Tibial nerve (tissue), 4 donors: ENCODE data around the gene SEMA6A. TPM values are rescaled to one million over a fixed set of nuclear protein-coding genes. Genes with fewer than 3 reads are reported as not detected.
"Not testable (repeated sequence)": the region's sequence is repeated elsewhere in the genome, so short reads cannot be mapped to it uniquely, and the experiment has no call there.

Experiments used
- DNase-seq, 2 donors: peaks; one replicate each; pipeline ENCODE4 v3.0.0-alpha.2; 2019; ENCODE audit warnings: low spot score in 2 of 2
- H3K27ac ChIP-seq, 4 donors: fragments of 200-600 bp; sonication (generic) in 3 of 4; one replicate each; pipeline ENCODE4 v1.5.1; 2017 to 2019; ENCODE audit warnings: mild to moderate bottlenecking in 1 of 4
- H3K27me3 ChIP-seq, 2 donors: fragments of 200-600 bp; sonication (generic) in 1 of 2; one replicate each; pipeline versions ENCODE4 v1.5.1 to v1.6.0; 2017 to 2019
- H3K36me3 ChIP-seq, 3 donors: fragments of 200-600 bp; sonication (generic); one replicate each; pipeline ENCODE4 v1.5.1; 2018 to 2019
- H3K4me1 ChIP-seq, 4 donors: fragments of 200-600 bp; sonication (generic) in 3 of 4; one replicate each; pipeline ENCODE4 v1.5.1; 2017 to 2019
- H3K4me3 ChIP-seq, 4 donors: fragments of 200-600 bp; sonication (generic) in 3 of 4; one replicate each; pipeline ENCODE4 v1.5.1; 2017 to 2019; ENCODE audit warnings: mild to moderate bottlenecking in 1 of 4, moderate library complexity in 1 of 4
- H3K9me3 ChIP-seq, 4 donors: fragments of 200-600 bp; sonication (generic) in 3 of 4; one replicate each; pipeline ENCODE4 v1.5.1; 2017 to 2019
- EP300 ChIP-seq, 2 donors: sonication (generic); formaldehyde crosslinking; IDR thresholded peaks; one replicate each; pipeline ENCODE4 v1.6.1; 2017; ENCODE audit warnings: antibody characterized with exemption in 2 of 2, mild to moderate bottlenecking in 1 of 2
- POLR2A ChIP-seq, 2 donors: fragments of 450-650 bp; IDR thresholded peaks; one replicate each; pipeline ENCODE4 v1.6.1; 2017; ENCODE audit warnings: antibody characterized with exemption in 2 of 2, mild to moderate bottlenecking in 2 of 2, moderate library complexity in 2 of 2
- WGBS, 2 donors: methylation state at CpG; one replicate each; pipeline ENCODE4 v1.1.5; 2018; 5-methylcytosine and 5-hydroxymethylcytosine counted together
- total RNA-seq, 4 donors: library from RNA; depleted of rRNA; stranded (reverse); fragments of >200 nt; gene quantifications; one replicate each; pipeline ENCODE4 v1.1.0, GENCODE V29; 2016
- TF ChIP-seq, protein P1 (sequence below), 5 experiments: fragments of 200-600 bp in 3 of 5; fragments of 450-650 bp in 2 of 5; sonication (generic) in 3 of 5; IDR thresholded peaks; one replicate each; pipeline ENCODE4 v1.5.1; 2016 to 2019; ENCODE audit warnings: antibody characterized with exemption in 5 of 5, mild to moderate bottlenecking in 3 of 5, moderate library complexity in 2 of 5

The SEMA6A gene
- total RNA-seq, 4 donors from 2014 or later: 13.6 to 25.1 (median 21.4) TPM

DNA sequence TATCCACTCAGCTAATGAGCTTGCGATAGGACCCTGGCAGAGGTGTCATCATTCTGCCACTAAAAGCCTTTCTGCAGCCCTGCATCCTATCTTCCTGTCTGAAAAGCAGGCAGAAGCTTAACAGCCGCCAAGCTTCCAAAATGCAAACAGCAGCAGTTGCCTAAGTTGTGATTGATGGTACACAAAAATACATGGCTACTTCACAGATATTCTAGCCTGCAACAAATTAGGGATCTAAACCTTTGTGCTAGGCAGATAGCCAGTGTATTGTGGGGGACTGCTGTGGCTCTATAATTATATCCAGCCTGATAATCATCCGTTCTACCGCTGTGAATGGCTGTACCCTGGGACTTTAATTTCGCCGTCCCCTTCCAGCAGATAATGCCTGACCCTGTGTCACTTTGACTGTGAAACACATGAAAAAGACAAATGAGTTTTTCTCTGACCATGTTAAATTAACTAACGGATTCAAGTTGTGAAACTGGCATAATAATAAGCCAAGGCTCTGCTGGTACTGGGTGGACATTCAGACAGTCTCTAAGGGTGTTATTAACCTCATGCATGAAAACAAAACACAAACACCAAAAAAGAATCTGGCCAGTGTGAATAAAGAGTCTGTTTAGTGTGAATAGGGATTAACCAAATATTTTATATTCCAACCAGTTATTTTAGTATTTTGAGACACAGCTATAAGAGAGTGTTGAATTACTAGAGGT is 45.9 kb downstream of the SEMA6A start:
- H3K4me1 ChIP-seq: peaks cover 0 to 14% (median 2%) of the 10 kb centered on the region in 4 donors

DNA sequence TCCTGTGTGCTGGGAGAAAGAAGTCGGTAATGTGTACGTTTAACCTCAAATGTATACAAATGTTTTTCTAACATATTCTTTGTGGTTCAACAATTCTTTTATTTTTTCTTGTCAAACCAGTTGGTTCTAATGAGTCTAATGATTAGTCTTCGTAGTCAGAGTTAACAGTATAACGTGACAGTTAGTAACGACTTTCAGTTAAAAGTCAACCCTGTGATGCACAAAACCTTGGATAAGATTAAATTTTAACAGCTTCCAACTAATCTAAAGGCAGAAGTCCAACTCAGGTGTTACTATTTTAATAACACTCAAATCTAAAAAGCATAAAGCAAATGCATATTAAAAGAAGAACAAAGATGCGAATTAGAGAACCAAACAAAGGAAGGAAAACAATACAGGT is 47.0 kb downstream of the SEMA6A start:
- Histone ChIP-seq H3K4me3 (no peak overlapping the region), H3K9me3 (no peaks in the 10 kb centered on the region), H3K27ac (no peak overlapping the region), H3K36me3 (no peaks in the 10 kb centered on the region), H3K27me3 (no peaks in the 10 kb centered on the region), H3K4me1 (peaks cover 0 to 14% (median 2%) of the 10 kb centered on the region in 4 donors)
- whole genome bisulfite sequencing, 2 donors: 85 to 88% methylated on average over 6 of the region's 6 CpGs
- no peak for TF ChIP-seq EP300 (IDR thresholded peaks at IDR 0.05)
- DNase-seq: no peak

More for the DNA sequence above, 45.9 kb downstream of the SEMA6A start:
- H3K4me3 ChIP-seq: no peak overlapping the region
- no peak for DNase-seq
- no peaks in the 10 kb centered on the region for H3K27me3 ChIP-seq
- 51 to 55% methylated on average over 7 of the region's 7 CpGs for WGBS, 2 donors
- TF ChIP-seq, protein P1, sequence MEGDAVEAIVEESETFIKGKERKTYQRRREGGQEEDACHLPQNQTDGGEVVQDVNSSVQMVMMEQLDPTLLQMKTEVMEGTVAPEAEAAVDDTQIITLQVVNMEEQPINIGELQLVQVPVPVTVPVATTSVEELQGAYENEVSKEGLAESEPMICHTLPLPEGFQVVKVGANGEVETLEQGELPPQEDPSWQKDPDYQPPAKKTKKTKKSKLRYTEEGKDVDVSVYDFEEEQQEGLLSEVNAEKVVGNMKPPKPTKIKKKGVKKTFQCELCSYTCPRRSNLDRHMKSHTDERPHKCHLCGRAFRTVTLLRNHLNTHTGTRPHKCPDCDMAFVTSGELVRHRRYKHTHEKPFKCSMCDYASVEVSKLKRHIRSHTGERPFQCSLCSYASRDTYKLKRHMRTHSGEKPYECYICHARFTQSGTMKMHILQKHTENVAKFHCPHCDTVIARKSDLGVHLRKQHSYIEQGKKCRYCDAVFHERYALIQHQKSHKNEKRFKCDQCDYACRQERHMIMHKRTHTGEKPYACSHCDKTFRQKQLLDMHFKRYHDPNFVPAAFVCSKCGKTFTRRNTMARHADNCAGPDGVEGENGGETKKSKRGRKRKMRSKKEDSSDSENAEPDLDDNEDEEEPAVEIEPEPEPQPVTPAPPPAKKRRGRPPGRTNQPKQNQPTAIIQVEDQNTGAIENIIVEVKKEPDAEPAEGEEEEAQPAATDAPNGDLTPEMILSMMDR (IDR thresholded peaks at IDR 0.05): no peak
- no peak for TF ChIP-seq EP300 (IDR thresholded peaks at IDR 0.05)
- TF ChIP-seq POLR2A (IDR thresholded peaks at IDR 0.05): no peak
- no peak overlapping the region for H3K27ac ChIP-seq
- H3K9me3 ChIP-seq: no peaks in the 10 kb centered on the region
- H3K36me3 ChIP-seq: no peaks in the 10 kb centered on the region

DNA sequence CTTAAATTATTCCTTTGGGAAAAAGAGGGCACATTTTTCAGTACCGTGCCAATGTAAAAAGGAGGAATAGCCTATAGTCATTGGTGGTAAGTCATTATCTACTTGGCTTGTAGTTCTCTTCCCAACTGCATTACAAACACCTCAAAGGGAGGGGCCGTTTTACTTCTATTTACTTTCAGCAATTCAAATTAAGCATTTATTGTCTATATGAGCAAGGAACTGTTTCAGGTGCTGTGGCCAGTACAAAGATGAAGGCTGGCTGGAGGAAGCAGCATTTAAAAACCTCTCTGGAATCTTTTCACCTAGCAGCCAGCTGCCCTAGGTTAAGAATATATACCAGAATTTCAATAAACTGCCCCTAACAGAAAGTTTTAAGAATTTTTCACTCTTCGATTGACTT is 48.9 kb downstream of the SEMA6A start:
- Histone ChIP-seq H3K4me1 (peaks cover 0 to 19% (median 2%) of the 10 kb centered on the region in 4 donors), H3K36me3 (no peaks in the 10 kb centered on the region), H3K4me3 (no peak overlapping the region), H3K9me3 (no peaks in the 10 kb centered on the region), H3K27ac (no peak overlapping the region), H3K27me3 (no peaks in the 10 kb centered on the region)
- 84 to 86% methylated on average over 3 of the region's 3 CpGs for WGBS, 2 donors
- no peak for DNase-seq
- TF ChIP-seq, protein P1 (IDR thresholded peaks at IDR 0.05): no peak
- TF ChIP-seq POLR2A (IDR thresholded peaks at IDR 0.05): no peak
- TF ChIP-seq EP300 (IDR thresholded peaks at IDR 0.05): no peak

DNA sequence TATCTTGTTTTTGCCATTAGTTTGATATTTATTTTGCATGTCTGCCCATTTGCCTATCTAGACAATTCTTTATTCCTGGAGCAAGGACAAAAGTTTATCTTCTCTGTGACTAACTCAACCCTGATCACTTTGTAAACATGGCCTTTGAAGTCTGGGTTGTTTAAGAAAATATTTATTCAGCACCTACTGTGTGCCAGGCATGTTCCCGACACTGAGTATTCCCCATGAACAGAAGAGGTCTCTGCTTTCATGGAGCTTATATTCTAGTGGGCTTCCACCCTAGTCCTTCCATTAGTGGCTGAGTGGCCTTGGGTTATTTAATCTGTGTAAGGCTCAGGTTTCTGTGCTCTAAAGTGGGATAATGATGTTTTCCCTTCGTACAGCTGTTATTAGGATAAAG is 49.7 kb downstream of the SEMA6A start:
- TF ChIP-seq POLR2A (IDR thresholded peaks at IDR 0.05) (no peak), EP300 (IDR thresholded peaks at IDR 0.05) (no peak)
- TF ChIP-seq, protein P1 (IDR thresholded peaks at IDR 0.05): no peak
- no peaks in the 10 kb centered on the region for H3K36me3 ChIP-seq
- no peak overlapping the region for H3K4me3 ChIP-seq
- H3K9me3 ChIP-seq: no peaks in the 10 kb centered on the region
- no peak overlapping the region for H3K27ac ChIP-seq
- peaks cover 0 to 14% (median 2%) of the 10 kb centered on the region in 4 donors for H3K4me1 ChIP-seq
- 81 to 83% methylated on average over 2 of the region's 2 CpGs for WGBS, 2 donors
- H3K27me3 ChIP-seq: no peaks in the 10 kb centered on the region
- DNase-seq: no peak

DNA sequence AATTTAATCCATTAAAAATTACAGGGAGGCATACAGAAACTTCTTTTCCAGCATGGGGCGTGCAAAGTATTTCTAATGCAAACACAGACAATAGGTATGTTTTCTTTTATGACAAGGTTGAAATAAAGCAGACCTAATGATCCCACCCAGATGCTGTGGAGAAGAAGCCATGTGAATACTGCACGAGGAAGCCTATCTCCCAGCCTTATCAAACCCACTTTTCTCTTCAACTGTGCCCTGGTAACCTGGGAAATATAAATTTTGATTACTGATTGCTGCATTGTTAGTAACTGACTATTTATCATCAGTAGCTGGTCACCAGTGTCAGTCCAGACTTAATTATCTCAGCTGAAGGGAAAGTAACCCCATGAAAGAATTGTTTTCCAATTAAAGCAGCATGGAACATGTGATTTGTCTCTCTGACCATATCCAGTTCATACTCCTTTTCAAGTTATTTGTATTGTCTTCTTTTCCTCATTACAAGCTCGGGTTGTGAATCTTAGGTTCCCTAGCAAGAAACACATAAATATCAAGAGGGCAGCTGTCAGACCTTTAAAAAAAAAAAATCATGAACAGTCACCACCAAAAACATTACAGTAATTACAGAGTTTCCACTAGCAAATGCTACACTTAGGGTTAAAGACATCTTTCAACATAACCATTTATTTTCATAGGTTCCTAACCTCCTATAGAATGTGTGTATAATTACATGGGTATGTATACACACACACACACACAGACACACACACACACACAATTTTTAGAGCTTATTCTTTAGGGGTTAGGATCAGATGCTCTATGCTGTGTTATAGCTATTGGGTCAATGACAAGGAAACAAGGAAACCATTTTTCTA is 50.3 kb downstream of the SEMA6A start:
- H3K27me3 ChIP-seq: no peaks in the 10 kb centered on the region
- no peak overlapping the region for H3K4me3 ChIP-seq
- no peaks in the 10 kb centered on the region for H3K9me3 ChIP-seq
- H3K36me3 ChIP-seq: no peaks in the 10 kb centered on the region
- TF ChIP-seq, protein P1 (IDR thresholded peaks at IDR 0.05): no peak
- TF ChIP-seq EP300 (IDR thresholded peaks at IDR 0.05) (no peak), POLR2A (IDR thresholded peaks at IDR 0.05) (no peak)
- WGBS, 2 donors: 77 to 79% methylated on average over 3 of the region's 3 CpGs
- DNase-seq: no peak
- peaks cover 0 to 10% (median 2%) of the 10 kb centered on the region in 4 donors for H3K4me1 ChIP-seq
- no peak overlapping the region for H3K27ac ChIP-seq

DNA sequence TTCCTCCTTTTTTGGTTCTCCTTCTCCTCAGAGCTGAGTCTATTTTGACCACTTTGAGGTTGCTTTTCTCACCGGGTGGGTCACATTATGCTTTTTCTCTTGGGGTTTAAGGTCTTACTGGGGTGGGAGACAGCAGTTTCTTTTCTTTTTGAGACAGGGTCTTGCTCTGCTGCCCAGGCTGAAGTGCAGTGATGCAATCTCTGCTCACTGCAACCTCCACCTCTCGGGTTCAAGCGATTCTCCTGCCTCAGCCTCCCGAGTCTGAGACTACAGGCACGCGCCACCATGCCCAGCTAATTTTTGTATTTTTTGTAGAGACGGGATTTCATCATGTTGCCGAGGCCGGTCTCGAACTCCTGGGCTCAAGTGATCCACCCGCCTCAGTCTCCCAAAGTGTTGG is 51.4 kb downstream of the SEMA6A start:
- H3K36me3 ChIP-seq, H3K4me3 ChIP-seq, H3K9me3 ChIP-seq, DNase-seq, H3K27ac ChIP-seq, H3K4me1 ChIP-seq, H3K27me3 ChIP-seq: not testable (repeated sequence)
- 93 to 97% methylated on average over 11 of the region's 11 CpGs for WGBS, 2 donors
